Right cardiac atrium (tissue), 5 donors: ENCODE data around the gene SMIM22. TPM values are rescaled to one million over a fixed set of nuclear protein-coding genes. Genes with fewer than 3 reads are reported as not detected.
A peak's percentile ranks its signal among the peaks of the same experiment; 100 is the strongest.

Experiments used
- ATAC-seq, 2 donors: fragments of 200-7000 bp; cut with Tn5 transposase; one replicate each; pipeline versions ENCODE4 v1.8.0 to v1.9.1; 2020; ENCODE audit warnings: moderate library complexity in 2 of 2, mild to moderate bottlenecking in 1 of 2
- DNase-seq, 3 donors: peaks; one replicate each; pipeline ENCODE4 v3.0.0-alpha.2; 2020
- H3K27ac ChIP-seq: one replicate; pipeline ENCODE4 v1.5.1; 2013; ENCODE audit warnings: mild to moderate bottlenecking, low read length, control low read depth, moderate library complexity
- H3K27me3 ChIP-seq: one replicate; pipeline ENCODE4 v1.6.1; 2013; ENCODE audit not compliant: control insufficient read depth, insufficient read depth
- H3K4me1 ChIP-seq: one replicate; pipeline ENCODE4 v1.6.1; 2013; ENCODE audit warnings: low read length; ENCODE audit not compliant: control insufficient read depth, insufficient read depth
- H3K4me3 ChIP-seq: one replicate; pipeline ENCODE4 v1.5.1; 2013; ENCODE audit warnings: low read length, control low read depth
- H3K9me3 ChIP-seq: one replicate; pipeline ENCODE4 v1.6.1; 2013; ENCODE audit warnings: low read length; ENCODE audit not compliant: control insufficient read depth
- WGBS: extraction: QIAGEN DNeasy Blood & Tissue Kit; methylation state at CpG from one replicate; pipeline ENCODE4 v1.1.7; 2013; 5-methylcytosine and 5-hydroxymethylcytosine counted together
- intact Hi-C, 4 donors: fragments of 100-400 bp; cut with DNase I; formaldehyde crosslinking; loops; one replicate each; pipeline versions ENCODE4 v1.11.0 to v1.14.0; 2022 to 2023
- polyA plus RNA-seq: library from polyadenylated mRNA; stranded (reverse); fragments of 200-250 nt; gene quantifications from one replicate; pipeline ENCODE4 v1.2.3, GENCODE V29; 2013
- total RNA-seq, 4 donors: library from RNA; stranded (reverse); fragmentation: NEBNext Ultra II Directional; extraction: Animal tissue kit (Norgen Biotek cat#: 25700); gene quantifications; one replicate each; pipeline ENCODE4 v1.2.1, GENCODE V29; 2021
- donor health status: healthy with polysubstance abuse.
- donor health status: DM: no; HTN: yes; CAD: no.
- donor health status: DM: no; HTN: no; CAD: no.
- donor health status: DM: no; HTN: yes; CAD: no; lungs with severe emphysema.
- donor health status: DM: yes; HTN: yes; CAD: no.

The SMIM22 gene
- total and polyA plus RNA-seq, 5 donors = not detected

- Histone ChIP-seq H3K4me1 (peaks cover 7% of the 10 kb centered on the region), H3K4me3 (no peak overlapping the region), H3K27ac (peak overlapping the region; percentile 97), H3K27me3 (no peaks in the 10 kb centered on the region), H3K9me3 (no peaks in the 10 kb centered on the region)
- 73% methylated on average over 11 of the region's 11 CpGs for WGBS
- ATAC-seq (peak; percentile 63 to 64), DNase-seq (peak in 1 of 3 donors; percentile 65)
- intact Hi-C loops = no loop called here
These were observed 33.6 kb downstream of the SMIM22 start for GRCh38 chr16:4828567-4829321.

GRCh38 chr16:4830408-4830807 is 35.2 kb downstream of the SMIM22 start:
- DNase-seq (no peak), ATAC-seq (no peak)
- intact Hi-C loops = no loop called here
- Histone ChIP-seq H3K4me1 (no peaks in the 10 kb centered on the region), H3K4me3 (no peak overlapping the region), H3K27ac (peak overlapping the region; percentile 83), H3K9me3 (no peaks in the 10 kb centered on the region), H3K27me3 (no peaks in the 10 kb centered on the region)
- WGBS = 48% methylated on average over 7 of the region's 7 CpGs

- no peak for ATAC-seq
- Histone ChIP-seq H3K27ac (no peak overlapping the region), H3K27me3 (no peaks in the 10 kb centered on the region), H3K4me3 (no peak overlapping the region), H3K4me1 (no peaks in the 10 kb centered on the region), H3K9me3 (no peaks in the 10 kb centered on the region)
- intact Hi-C loops = no loop called here
- 95% methylated on average over 8 of the region's 8 CpGs for WGBS
- no peak for DNase-seq
These were observed 36.4 kb downstream of the SMIM22 start for GRCh38 chr16:4831616-4832015.

GRCh38 chr16:4832698-4833343 is 37.7 kb downstream of the SMIM22 start:
- WGBS = 82% methylated on average over 6 of the region's 6 CpGs

GRCh38 chr16:4833584-4833983 is 38.4 kb downstream of the SMIM22 start:
- intact Hi-C loops = no loop called here
- Histone ChIP-seq H3K4me3 (no peak overlapping the region), H3K9me3 (no peaks in the 10 kb centered on the region), H3K27me3 (no peaks in the 10 kb centered on the region), H3K27ac (no peak overlapping the region), H3K4me1 (no peaks in the 10 kb centered on the region)
- no peak for DNase-seq
- 93% methylated on average over 1 of the region's 1 CpG for WGBS
- no peak for ATAC-seq

More at GRCh38 chr16:4832698-4833343, 37.7 kb downstream of the SMIM22 start:
- no peak overlapping the region for H3K4me3 ChIP-seq
- H3K4me1 ChIP-seq = no peaks in the 10 kb centered on the region
- DNase-seq (no peak), ATAC-seq (no peak)
- intact Hi-C loops = no loop called here
- H3K27me3 ChIP-seq = no peaks in the 10 kb centered on the region
- no peaks in the 10 kb centered on the region for H3K9me3 ChIP-seq
- H3K27ac ChIP-seq = no peak overlapping the region

GRCh38 chr16:4836727-4837126 is 41.6 kb downstream of the SMIM22 start:
- intact Hi-C loops = no loop called here
- Histone ChIP-seq H3K27ac (no peak overlapping the region), H3K4me3 (no peak overlapping the region), H3K4me1 (no peaks in the 10 kb centered on the region), H3K27me3 (no peaks in the 10 kb centered on the region), H3K9me3 (no peaks in the 10 kb centered on the region)
- WGBS = 72% methylated on average over 2 of the region's 2 CpGs
- ATAC-seq (no peak), DNase-seq (no peak)

- no peak overlapping the region for H3K27ac ChIP-seq
- H3K27me3 ChIP-seq = no peaks in the 10 kb centered on the region
- H3K9me3 ChIP-seq = no peaks in the 10 kb centered on the region
- intact Hi-C loops = no loop called here
- no peaks in the 10 kb centered on the region for H3K4me1 ChIP-seq
- no peak for DNase-seq
- no peak overlapping the region for H3K4me3 ChIP-seq
- WGBS = 87% methylated on average over 13 of the region's 13 CpGs
- no peak for ATAC-seq
These were observed 42.7 kb downstream of the SMIM22 start for GRCh38 chr16:4837733-4838501.

GRCh38 chr16:4839942-4840341 is 44.8 kb downstream of the SMIM22 start:
- DNase-seq (no peak), ATAC-seq (no peak)
- Histone ChIP-seq H3K27ac (no peak overlapping the region), H3K4me3 (no peak overlapping the region), H3K27me3 (no peaks in the 10 kb centered on the region), H3K4me1 (no peaks in the 10 kb centered on the region), H3K9me3 (no peaks in the 10 kb centered on the region)
- WGBS = 87% methylated on average over 5 of the region's 5 CpGs
- intact Hi-C loops = no loop called here

GRCh38 chr16:4840984-4841383 is 45.8 kb downstream of the SMIM22 start:
- intact Hi-C loops = no loop called here
- Histone ChIP-seq H3K9me3 (no peaks in the 10 kb centered on the region), H3K27me3 (no peaks in the 10 kb centered on the region), H3K27ac (no peak overlapping the region), H3K4me3 (no peak overlapping the region), H3K4me1 (no peaks in the 10 kb centered on the region)
- 76% methylated on average over 5 of the region's 5 CpGs for WGBS
- DNase-seq (no peak), ATAC-seq (no peak)
